NCI-H460 (cell line): ENCODE measurements around the gene RANBP17. TPM values are rescaled to one million over a fixed set of nuclear protein-coding genes. Genes with fewer than 3 reads are reported as not detected.

Source experiments
- DNase-seq: peaks from one replicate; pipeline ENCODE4 v3.0.0-alpha.2; 2016; ENCODE audit warnings: low read depth; ENCODE audit errors: extremely low read depth
- total RNA-seq: library from RNA; depleted of rRNA; stranded (reverse); fragments of >200 nt; shearing (Covaris generic); gene quantifications from 2 replicates; pipeline ENCODE4 v1.2.3, GENCODE V29; 2014

Gene RANBP17
- total RNA-seq, 1 experiment from 2014 or later: 11.9 TPM

DNA sequence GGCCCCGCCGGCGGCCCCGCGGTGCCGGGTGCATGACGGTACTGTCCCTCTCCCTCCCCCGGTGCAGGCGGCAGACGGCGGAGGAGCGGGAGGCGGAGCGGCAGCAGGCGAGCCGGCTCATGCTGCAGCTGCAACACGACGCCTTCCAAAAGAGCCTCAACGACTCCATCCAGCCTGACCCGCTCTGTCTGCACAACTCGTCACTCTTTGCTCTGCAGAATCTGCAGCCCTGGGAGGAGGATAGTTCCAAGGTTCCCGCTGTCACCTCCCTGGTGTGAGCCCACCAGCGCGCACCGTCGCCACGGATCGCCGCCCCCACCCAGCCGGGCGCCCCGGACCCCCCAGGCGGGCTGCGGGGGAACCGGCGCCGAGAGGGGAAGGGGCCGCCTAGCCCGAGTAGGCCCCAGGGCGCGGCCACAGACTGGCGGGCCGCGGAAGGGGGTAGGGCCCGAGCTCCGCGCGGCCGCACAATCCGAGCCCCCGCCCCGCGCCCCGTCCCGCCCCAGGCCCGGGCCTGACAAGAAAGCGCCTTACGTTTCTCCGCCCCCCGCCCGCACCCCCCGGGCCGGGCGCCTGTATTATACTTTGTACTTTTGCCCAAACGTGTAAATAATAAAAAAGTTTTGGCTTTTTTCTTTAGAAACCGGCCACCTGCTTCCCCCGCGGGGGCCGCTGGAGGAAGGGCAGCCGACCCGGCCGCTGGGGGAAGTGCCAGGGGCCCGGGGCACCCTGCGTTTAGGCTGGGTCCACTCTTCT, 449.7 kb downstream of the RANBP17 start:
- DNase-seq: no peak

DNA sequence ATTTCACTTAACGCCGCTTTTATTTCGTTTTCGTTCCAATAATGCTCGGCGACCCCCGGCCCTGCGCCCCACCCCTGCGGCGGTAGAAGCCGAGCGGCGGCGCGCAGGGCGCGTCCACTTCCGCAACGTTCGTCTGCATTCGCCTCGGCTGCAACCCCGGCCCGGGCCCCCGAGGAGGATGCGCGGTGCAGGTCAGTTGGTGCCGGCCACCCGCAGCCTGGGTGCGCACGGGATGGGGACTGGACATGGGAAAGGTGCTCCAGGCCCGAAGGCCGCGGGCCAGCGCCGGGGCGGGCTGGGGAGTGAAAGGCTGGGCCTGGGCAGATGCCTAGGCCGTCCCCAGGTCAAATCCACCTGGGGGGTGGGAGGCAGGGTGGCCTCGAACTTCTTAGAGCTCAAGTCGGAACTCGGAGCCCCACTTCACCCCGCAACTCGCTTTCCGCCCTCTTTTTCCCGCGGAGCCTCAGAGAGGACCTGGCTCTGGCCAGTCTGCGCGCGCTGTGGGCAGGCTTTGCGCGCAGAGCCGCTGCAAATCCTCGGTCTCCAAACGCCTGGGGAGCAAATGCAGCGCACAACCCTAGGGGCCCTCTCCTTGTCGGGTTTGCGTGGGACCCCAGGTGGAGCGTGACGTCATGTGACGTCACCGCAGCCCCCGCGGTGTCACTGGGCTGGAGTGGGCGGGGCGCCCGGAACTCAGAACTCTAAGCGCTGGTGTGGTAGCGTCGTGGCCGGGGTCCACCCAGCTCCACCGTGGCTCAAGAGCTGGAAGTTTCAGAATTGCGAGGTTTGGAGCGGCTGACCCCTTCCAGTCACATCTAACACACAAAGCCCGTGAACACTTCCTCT, 450.5 kb downstream of the RANBP17 start:
- DNase-seq: no peak

DNA sequence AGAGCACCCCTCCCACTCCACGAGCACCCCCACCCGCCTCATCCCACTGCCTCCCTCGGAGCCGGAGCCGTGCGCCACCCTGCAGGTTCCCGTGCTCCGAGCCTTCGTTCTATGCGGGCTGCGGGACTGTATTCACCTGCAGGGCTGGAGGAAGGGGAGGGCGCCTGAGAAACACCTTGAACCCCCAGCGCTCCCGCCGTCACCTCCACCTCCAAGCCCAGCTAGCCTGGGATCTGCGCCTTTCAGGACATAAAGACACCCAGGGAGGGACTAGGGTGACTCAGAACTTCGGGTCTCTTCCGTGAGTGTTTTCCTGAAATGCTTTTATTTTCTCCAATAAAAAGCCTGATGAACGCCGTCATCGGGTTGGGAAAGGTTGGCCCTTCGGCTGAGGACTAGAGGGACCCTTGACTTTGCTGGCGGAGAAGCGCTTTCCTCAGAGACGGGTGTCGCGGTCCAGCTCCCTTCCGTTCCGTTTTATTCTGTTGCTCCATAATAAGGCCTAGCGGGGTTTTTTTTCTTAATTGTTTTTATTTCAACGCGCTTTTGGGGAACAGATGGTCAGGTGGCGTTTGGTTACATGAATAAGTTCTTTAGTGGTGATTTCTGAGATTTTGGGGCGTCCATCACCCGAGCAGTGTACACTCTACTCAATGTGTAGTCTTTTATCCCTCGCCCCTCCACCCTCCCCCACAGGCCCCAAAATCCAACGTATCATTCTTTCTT, 451.8 kb downstream of the RANBP17 start:
- DNase-seq: no peak

DNA sequence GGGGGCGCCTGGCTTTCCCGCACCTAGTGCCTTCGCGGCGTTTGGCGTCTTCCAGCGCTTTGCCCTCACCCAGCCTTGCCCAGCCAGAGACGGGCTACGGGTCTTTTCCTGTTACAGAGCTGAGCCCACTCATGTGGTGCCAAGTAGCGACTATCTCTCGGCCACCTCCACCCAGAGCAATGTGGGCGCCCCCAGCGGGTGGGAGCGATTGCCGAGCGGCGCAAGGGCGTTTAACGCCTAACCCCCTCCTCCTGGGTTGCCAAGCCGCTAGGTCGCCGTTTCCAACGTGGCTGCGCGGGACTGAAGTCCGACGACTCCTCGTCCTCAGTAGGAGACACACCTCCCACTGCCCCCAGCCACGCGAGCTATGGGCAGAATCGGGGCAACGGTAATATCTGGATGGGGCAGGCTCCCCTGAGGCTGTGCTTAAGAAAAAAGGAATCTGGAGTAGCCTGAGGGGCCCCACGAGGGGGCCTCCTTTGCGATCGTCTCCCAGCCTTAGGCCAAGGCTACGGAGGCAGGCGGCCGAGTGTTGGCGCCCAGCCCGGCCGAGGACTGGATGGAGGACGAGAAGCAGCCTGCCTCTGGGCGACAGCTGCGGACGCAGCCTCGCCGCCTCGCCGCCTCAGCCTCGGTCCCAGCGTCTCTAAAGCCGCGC, 453.0 kb downstream of the RANBP17 start:
- no peak for DNase-seq

- no peak for DNase-seq
These were observed 453.6 kb downstream of the RANBP17 start for GRCh38 chr5:171315386-171315891.

- DNase-seq: no peak
These were observed 454.1 kb downstream of the RANBP17 start for GRCh38 chr5:171315925-171316257.

DNA sequence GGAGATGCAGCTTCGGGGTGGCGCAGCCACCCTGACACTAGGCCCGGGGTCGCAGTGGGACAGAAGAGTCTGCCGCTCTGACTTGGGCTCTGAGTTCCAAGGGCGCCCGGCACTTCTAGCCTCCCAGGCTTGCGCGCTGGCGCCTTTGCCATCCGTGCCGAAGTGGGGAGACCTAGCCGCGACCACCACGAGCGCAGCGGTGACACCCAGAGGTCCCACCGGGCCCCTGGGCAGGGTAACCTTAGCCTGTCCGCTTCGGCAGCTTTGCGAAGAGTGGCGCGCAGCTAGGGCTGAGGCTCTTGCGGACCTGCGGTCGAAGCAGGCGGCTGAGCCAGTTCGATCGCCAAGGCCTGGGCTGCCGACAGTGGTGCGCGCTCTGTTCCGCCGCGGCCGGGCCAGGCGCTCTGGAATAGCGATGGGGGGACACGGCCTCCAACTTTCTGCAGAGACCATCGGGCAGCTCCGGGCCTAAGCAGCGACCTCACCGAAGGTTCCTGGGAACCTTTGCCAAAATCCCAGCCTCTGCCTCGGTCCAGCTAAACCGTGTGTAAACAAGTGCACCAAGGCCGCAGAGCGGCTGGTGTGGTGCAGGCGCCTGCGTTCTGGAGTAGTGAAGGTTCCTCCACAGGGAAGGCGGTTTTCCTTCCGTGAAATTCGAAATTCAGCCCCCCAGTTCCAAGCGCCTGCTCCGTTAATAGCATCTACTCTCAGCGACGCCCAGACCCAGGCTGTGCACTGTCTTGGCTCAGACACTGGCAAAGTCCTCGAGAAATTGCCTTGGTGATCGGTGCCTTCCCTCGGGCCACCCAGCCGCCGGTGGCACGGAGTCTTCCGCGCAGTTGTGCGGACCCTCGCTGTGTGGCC, 454.7 kb downstream of the RANBP17 start:
- no peak for DNase-seq

DNA sequence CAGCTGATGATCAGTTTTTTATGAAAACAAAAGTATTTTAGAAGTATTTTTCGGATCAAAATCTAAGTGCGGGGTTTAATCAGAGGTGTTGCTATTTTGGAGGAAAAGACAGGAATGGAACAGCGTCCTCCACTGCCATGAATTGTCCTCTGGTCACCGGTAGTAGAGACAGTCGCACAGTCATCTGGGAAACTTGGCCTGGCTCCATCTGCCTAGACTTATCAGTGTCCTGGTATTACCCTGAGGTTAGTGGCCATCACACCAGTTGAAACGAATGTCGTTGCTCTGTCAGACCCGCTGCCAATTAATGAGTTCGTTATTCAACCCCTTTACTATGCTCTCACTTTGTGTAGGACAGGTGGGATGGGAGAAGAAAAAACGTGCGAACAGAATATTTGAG, 455.4 kb downstream of the RANBP17 start:
- no peak for DNase-seq

DNA sequence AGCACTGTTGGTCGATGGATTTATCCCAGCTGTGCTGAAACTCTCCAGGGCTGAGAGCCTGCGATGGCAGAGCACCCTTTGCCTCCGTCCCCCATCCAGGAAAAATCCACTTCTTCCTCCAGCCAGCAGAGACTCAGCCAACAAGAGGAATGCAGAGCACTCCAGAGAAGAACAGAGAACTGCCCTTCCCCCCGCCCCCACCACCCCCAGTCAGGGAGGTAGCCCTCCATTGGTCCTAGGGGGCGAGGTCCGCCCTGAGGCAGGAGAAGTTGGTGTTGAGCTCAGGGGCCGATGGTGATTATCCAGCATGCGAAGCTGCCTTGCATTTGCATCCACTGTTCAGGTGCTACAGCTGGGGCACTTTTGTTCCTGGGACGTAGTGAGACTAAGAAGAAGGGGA, 456.2 kb downstream of the RANBP17 start:
- DNase-seq: no peak

- DNase-seq: no peak
These were observed 459.6 kb downstream of the RANBP17 start for GRCh38 chr5:171321447-171321846.

DNA sequence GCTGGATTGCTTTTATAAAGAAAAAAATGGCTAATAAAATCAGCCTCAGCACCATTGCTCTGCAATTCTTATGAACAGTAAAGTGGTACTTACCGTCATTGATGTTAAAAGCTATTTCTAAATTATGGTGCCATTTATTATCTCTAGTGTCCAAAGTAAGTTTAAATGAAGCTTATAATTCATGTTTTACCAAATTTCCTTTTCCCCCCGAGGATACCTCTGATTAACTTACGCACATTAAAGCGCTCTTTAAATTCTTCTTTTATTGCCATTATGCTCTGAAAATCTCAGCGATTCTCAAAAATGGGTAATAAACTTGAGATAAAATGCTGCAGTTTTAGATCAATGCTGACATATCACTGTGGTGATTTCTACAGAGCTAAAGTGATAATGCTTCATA, 460.7 kb downstream of the RANBP17 start:
- DNase-seq: no peak

- DNase-seq: no peak
These were observed 461.2 kb downstream of the RANBP17 start for GRCh38 chr5:171323007-171323406.

GRCh38 chr5:171323806-171324632, 462.2 kb downstream of the RANBP17 start:
- no peak for DNase-seq

DNA sequence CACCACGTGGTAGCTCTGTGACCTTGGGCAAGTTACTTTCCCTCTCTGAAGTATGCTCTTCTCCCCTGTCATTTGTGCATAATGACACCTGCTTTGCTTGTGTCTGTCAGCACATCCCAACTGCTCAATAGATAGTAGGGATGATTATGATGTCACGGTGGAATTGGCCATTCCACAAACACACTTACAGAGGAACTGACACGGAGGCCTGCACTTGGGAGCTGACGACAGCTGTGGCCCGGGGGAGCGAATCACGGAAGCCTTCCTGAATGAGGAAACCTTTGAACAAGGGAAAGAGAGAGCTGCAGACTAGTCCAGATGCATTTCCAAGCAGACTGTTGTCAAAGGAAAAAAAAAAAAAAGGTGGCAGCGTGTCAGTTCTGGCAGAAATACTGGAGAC, 468.2 kb downstream of the RANBP17 start:
- DNase-seq: no peak

GRCh38 chr5:171335616-171336015, 473.8 kb downstream of the RANBP17 start:
- no peak for DNase-seq

- DNase-seq: peak; percentile 52
These were observed 474.8 kb downstream of the RANBP17 start for GRCh38 chr5:171336521-171337209.

DNA sequence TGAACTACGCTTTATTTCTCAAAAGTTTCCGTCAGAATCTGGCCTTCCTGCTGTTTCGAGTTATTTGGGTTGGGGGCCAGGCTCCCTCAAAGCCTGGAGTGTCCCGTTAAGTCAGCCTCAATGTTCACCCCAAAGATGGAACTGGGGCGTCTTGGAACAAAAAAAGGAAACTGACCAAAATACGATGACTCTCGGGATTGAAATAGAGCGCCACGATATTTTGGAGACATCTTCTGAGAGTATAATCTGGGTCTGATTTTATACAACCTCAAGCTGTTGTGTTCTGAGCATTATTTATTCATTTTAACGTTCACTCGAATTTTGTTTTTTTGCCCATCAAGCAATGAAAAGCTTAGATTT, 475.4 kb downstream of the RANBP17 start:
- no peak for DNase-seq

DNA sequence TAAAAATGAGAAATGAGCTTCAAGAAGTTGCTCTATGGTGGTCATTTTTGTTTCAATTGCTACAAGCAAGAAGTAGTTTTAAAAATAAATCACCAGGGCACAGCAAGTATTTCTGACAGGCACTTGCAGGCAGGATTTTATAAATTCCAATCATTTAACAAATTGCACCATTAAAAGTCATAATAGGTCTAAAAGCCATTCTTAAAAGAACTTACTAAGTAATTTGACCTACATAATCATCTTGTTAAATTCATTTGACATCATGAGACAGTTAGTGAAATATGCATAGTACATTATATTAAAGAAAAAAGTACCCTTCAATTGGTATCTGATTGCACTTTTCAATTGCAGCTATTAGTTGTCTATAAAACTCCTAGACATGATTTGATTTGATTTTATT, 478.2 kb downstream of the RANBP17 start:
- no peak for DNase-seq
